Keratinocyte (primary cell): ENCODE measurements around the gene IFNA2. TPM values are rescaled to one million over a fixed set of nuclear protein-coding genes. Genes with fewer than 3 reads are reported as not detected.
"Not testable (repeated sequence)": the region's sequence is repeated elsewhere in the genome, so short reads cannot be mapped to it uniquely, and the experiment has no call there.

Experiments
- DNase-seq: peaks from one replicate; pipeline ENCODE4 v3.0.0-alpha.2; 2011; ENCODE audit warnings: low read depth, missing footprints, low spot score
- FAIRE-seq: peaks from 2 replicates; lab custom pipeline; 2011; peaks lifted over from hg19 to GRCh38; lab: Jason Lieb, UNC
- H2AFZ ChIP-seq: 2 replicates; pipeline ENCODE4 v1.6.0; 2012; ENCODE audit warnings: low read length, control low read depth, inconsistent platforms; ENCODE audit not compliant: control insufficient read depth
- H3K27ac ChIP-seq: 2 replicates; pipeline ENCODE4 v1.5.1; 2011; ENCODE audit warnings: low read length; ENCODE audit not compliant: control insufficient read depth, insufficient read depth
- H3K27me3 ChIP-seq: 3 replicates; pipeline ENCODE4 v1.6.0; 2011; ENCODE audit warnings: low read length; ENCODE audit not compliant: control insufficient read depth, insufficient read depth; ENCODE audit errors: extremely low read depth
- H3K36me3 ChIP-seq, 2 experiments: 2 replicates in 1 of 2; 3 replicates in 1 of 2; pipeline ENCODE4 v1.5.1; 2011; ENCODE audit warnings: low read length in 2 of 2, mild to moderate bottlenecking in 1 of 2; ENCODE audit not compliant: control insufficient read depth in 2 of 2, insufficient read depth in 2 of 2; ENCODE audit errors: extremely low read depth in 1 of 2
- H3K4me1 ChIP-seq: 3 replicates; pipeline ENCODE4 v1.5.1; 2011; ENCODE audit warnings: low read length; ENCODE audit not compliant: control insufficient read depth, insufficient read depth; ENCODE audit errors: extremely low read depth
- H3K4me2 ChIP-seq: 3 replicates; pipeline ENCODE4 v1.6.0; 2011; ENCODE audit warnings: low read depth, low read length; ENCODE audit not compliant: control insufficient read depth, insufficient read depth; ENCODE audit errors: extremely low read depth
- H3K4me3 ChIP-seq, 3 experiments: fragments of 200-600 bp in 1 of 3; sonication (generic) in 1 of 3; 2 replicates in 2 of 3; 3 replicates in 1 of 3; pipeline ENCODE4 v1.5.1; 2011 to 2016; ENCODE audit warnings: low read length in 3 of 3, mild to moderate bottlenecking in 3 of 3, control low read depth in 2 of 3, inconsistent platforms in 1 of 3, low read depth in 1 of 3, mixed read lengths in 1 of 3, mixed run types in 1 of 3, moderate library complexity in 1 of 3; ENCODE audit not compliant: control insufficient read depth in 2 of 3, insufficient read depth in 2 of 3; ENCODE audit errors: extremely low read depth in 1 of 3
- H3K79me2 ChIP-seq: 2 replicates; pipeline ENCODE4 v1.6.0; 2012; ENCODE audit warnings: low read length; ENCODE audit not compliant: control insufficient read depth, insufficient read depth
- H3K9ac ChIP-seq: 3 replicates; pipeline ENCODE4 v1.6.0; 2011; ENCODE audit warnings: low read length; ENCODE audit not compliant: control insufficient read depth, insufficient read depth; ENCODE audit errors: extremely low read depth
- H3K9me1 ChIP-seq: 3 replicates; pipeline ENCODE4 v1.6.0; 2011; ENCODE audit warnings: low read length; ENCODE audit not compliant: control insufficient read depth, insufficient read depth; ENCODE audit errors: extremely low read depth
- H3K9me3 ChIP-seq: 2 replicates; pipeline ENCODE4 v1.5.1; 2012; ENCODE audit warnings: low read depth, low read length; ENCODE audit not compliant: control insufficient read depth
- H4K20me1 ChIP-seq: 3 replicates; pipeline ENCODE4 v1.6.0; 2011; ENCODE audit warnings: low read length; ENCODE audit not compliant: control insufficient read depth, insufficient read depth; ENCODE audit errors: extremely low read depth
- CTCF ChIP-seq, 3 experiments: IDR thresholded peaks in 1 of 3; conservative IDR thresholded peaks in 1 of 3; optimal IDR thresholded peaks in 1 of 3; 2 replicates in 2 of 3; 3 replicates in 1 of 3; pipeline versions ENCODE3 to v1.5.1; 2011; ENCODE audit warnings: low read length in 3 of 3, mild to moderate bottlenecking in 3 of 3, moderate library complexity in 2 of 3, control low read depth in 1 of 3, inconsistent platforms in 1 of 3; ENCODE audit not compliant: insufficient read depth in 2 of 3; ENCODE audit errors: extremely low read depth in 1 of 3
- EZH2 ChIP-seq: IDR thresholded peaks from one replicate; pipeline ENCODE4 v1.6.1; 2012; ENCODE audit warnings: inconsistent platforms, mild to moderate bottlenecking, low read length, moderate library complexity
- dilution Hi-C: fragments of 300-500 bp; cut with MboI; formaldehyde crosslinking; loops from one replicate; pipeline ENCODE4 v1.7.0; 2020; ENCODE audit warnings: low sequenced_read_pairs; ENCODE audit not compliant: extremely low pct_ligation_motif_present
- polyA minus RNA-seq, 3 experiments: library from RNA; depleted of rRNA, polyadenylated mRNA; stranded (reverse); fragments of >200 nt; gene quantifications; 1 replicate in 1 of 3; 2 replicates in 1 of 3; 3 replicates in 1 of 3; pipeline ENCODE4 v1.2.3, GENCODE V29; 2011
- polyA plus RNA-seq, 5 experiments: library from polyadenylated mRNA; depleted of rRNA in 3 of 5; stranded (reverse) in 3 of 5; stranded (forward) in 1 of 5; unstranded in 1 of 5; fragments of >200 nt; gene quantifications; 1 replicate in 1 of 5; 2 replicates in 3 of 5; 3 replicates in 1 of 5; pipeline versions ENCODE4 v1.2.1 to v1.2.3, GENCODE V29; 2011 to 2012; ENCODE audit warnings: missing spikeins in 2 of 5, low read depth in 1 of 5, low replicate concordance in 1 of 5

IFNA2 gene
- polyA plus RNA-seq (not detected in 3 replicates), polyA minus RNA-seq (not detected in 3 replicates)
- polyA plus RNA-seq (2011; ENCODE audit: low read depth) = not detected
- polyA plus RNA-seq (2011; cell fraction: cytosol; rRNA removed) = not detected in 2 replicates
- polyA plus RNA-seq (2011; cell fraction: nucleus; rRNA removed) = not detected in 2 replicates
- not detected in 2 replicates for polyA plus RNA-seq (2012; ENCODE audit: low replicate concordance)
- not detected for polyA minus RNA-seq (2011; cell fraction: cytosol; rRNA and poly(A)+ RNA removed)
- not detected in 2 replicates for polyA minus RNA-seq (2011; cell fraction: nucleus; rRNA and poly(A)+ RNA removed)

- DNase-seq (no peak), FAIRE-seq (peak; percentile 34)
- H3K36me3 ChIP-seq = no peaks in the 10 kb centered on the region
- H4K20me1 ChIP-seq = no peaks in the 10 kb centered on the region
- H3K9me3 ChIP-seq = no peaks in the 10 kb centered on the region
- no peaks in the 10 kb centered on the region for H3K79me2 ChIP-seq
- peaks cover 40% of the 10 kb centered on the region for H3K27me3 ChIP-seq
- dilution Hi-C loops = no loop called here
- no peaks in the 10 kb centered on the region for H3K4me1 ChIP-seq
- H2AFZ ChIP-seq = no peak within 1 kb of the TSS
- TF ChIP-seq EZH2 (no peak), CTCF (optimal IDR thresholded peaks at IDR 0.05 in 1 of 3, IDR thresholded peaks at IDR 0.05 in 1 of 3, conservative IDR thresholded peaks at IDR 0.05 in 1 of 3; ENCODE audit: extremely low read depth in 1 of 3, insufficient read depth in 2 of 3, low read length in 3 of 3) (no peak)
- H3K9ac ChIP-seq = no peak within 1 kb of the TSS
- no peaks in the 10 kb centered on the region for H3K9me1 ChIP-seq
- H3K4me2 ChIP-seq = no peak within 1 kb of the TSS
- no peak within 1 kb of the TSS for H3K27ac ChIP-seq
- H3K4me3 ChIP-seq = no peak within 1 kb of the TSS
Observed at GRCh38 chr9:21385131-21385670, at the start of gene IFNA2. Gene IFNA2, minus strand, starts transcription at chr9:21385398. Its CDS starts 69 bp downstream, at chr9:21385329.

- H3K79me2 ChIP-seq, H3K9me3 ChIP-seq, H3K27ac ChIP-seq, H3K9me1 ChIP-seq, H2AFZ ChIP-seq, dilution Hi-C loops, H3K4me3 ChIP-seq, DNase-seq, H3K36me3 ChIP-seq, H3K4me1 ChIP-seq, H3K4me2 ChIP-seq, FAIRE-seq, H3K9ac ChIP-seq, H4K20me1 ChIP-seq: not testable (repeated sequence)
- peaks cover 16% of the 10 kb centered on the region for H3K27me3 ChIP-seq
Observed at GRCh38 chr9:21435015-21435383, 49.8 kb upstream of the IFNA2 start.
